HepG2 (cell line): ENCODE results near the gene AFDN. TPM values are rescaled to one million over a fixed set of nuclear protein-coding genes. Genes with fewer than 3 reads are reported as not detected.

Experiments
- ATAC-seq: fragments of 200-7000 bp; cut with Tn5 transposase; 3 replicates; pipeline ENCODE4 v1.9.1; 2020; ENCODE audit warnings: mild to moderate bottlenecking, moderate library complexity
- BruUV-seq: library from RNA; stranded (reverse); fragments of 400-500 nt; replicated peaks from 2 replicates; lab custom pipeline; 2021; lab: Mats Ljungman, UMichigan
- CTCF ChIA-PET: fragments of 300-600 bp; formaldehyde crosslinking; extraction: SDS; loops from one replicate; lab custom pipeline; 2021; ENCODE audit warnings: low total read pairs, inconsistent platforms, low intra/inter-chr PET ratio; lab: Yijun Ruan, JAX
- POLR2A ChIA-PET: fragments of 350-600 bp; sonication (Branson Sonifier 250); formaldehyde crosslinking; loops from one replicate; lab custom pipeline; 2020; ENCODE audit warnings: antibody characterized with exemption, inconsistent platforms; lab: Yijun Ruan, JAX
- DNase-seq: peaks from one replicate; pipeline ENCODE4 v3.0.0-alpha.2; 2015; ENCODE audit warnings: low spot score
- FAIRE-seq: peaks from 3 replicates; lab custom pipeline; 2011; peaks lifted over from hg19 to GRCh38; lab: Jason Lieb, UNC
- H2AFZ ChIP-seq: one replicate; pipeline ENCODE4 v1.6.1; 2011; ENCODE audit warnings: low read length, inconsistent platforms
- H3K27ac ChIP-seq: fragments of 300-600 bp; 3 replicates; pipeline ENCODE4 v1.8.0; 2011; ENCODE audit warnings: mixed run types, mild to moderate bottlenecking, mixed read lengths, low read length, inconsistent platforms; ENCODE audit not compliant: insufficient read depth; ENCODE audit errors: extremely low read length
- H3K27me3 ChIP-seq, 2 experiments: fragments of 200-600 bp in 1 of 2; 2 replicates in 1 of 2; 3 replicates in 1 of 2; pipeline versions ENCODE4 v1.6.0 to v1.8.0; 2011; ENCODE audit warnings: low read length in 2 of 2, mild to moderate bottlenecking in 2 of 2, moderate library complexity in 2 of 2, inconsistent platforms in 1 of 2; ENCODE audit not compliant: insufficient read depth in 2 of 2, control insufficient read depth in 1 of 2
- H3K36me3 ChIP-seq, 2 experiments: fragments of 200-600 bp in 1 of 2; replicated peaks in 1 of 2; 2 replicates in 1 of 2; 3 replicates in 1 of 2; pipeline versions ENCODE4 v1.5.1 to v1.8.0; 2011; ENCODE audit warnings: low read length in 2 of 2, inconsistent platforms in 1 of 2; ENCODE audit not compliant: insufficient read depth in 2 of 2, control insufficient read depth in 1 of 2
- H3K4me1 ChIP-seq: 2 replicates; pipeline ENCODE4 v1.5.1; 2012; ENCODE audit warnings: low read length, inconsistent platforms; ENCODE audit not compliant: insufficient read depth
- H3K4me2 ChIP-seq: 2 replicates; pipeline ENCODE4 v1.6.0; 2011; ENCODE audit warnings: low read depth, low read length, inconsistent platforms
- H3K4me3 ChIP-seq, 3 experiments: fragments of 200-600 bp in 1 of 3; sonication (generic), shearing (Covaris generic) in 1 of 3; replicated peaks in 1 of 3; 2 replicates each; pipeline ENCODE4 v1.5.1; 2011 to 2016; ENCODE audit warnings: low read length in 3 of 3, inconsistent platforms in 2 of 3, low read depth in 2 of 3, mild to moderate bottlenecking in 2 of 3, control low read depth in 1 of 3, mixed read lengths in 1 of 3; ENCODE audit not compliant: insufficient read depth in 1 of 3
- H3K79me2 ChIP-seq: one replicate; pipeline ENCODE4 v1.6.1; 2011; ENCODE audit warnings: low read length, inconsistent platforms; ENCODE audit not compliant: insufficient read depth
- H3K9ac ChIP-seq: 2 replicates; pipeline ENCODE4 v1.6.0; 2011; ENCODE audit warnings: mild to moderate bottlenecking, low read depth, low read length, inconsistent platforms; ENCODE audit not compliant: insufficient read depth
- H3K9me3 ChIP-seq: 2 replicates; pipeline ENCODE4 v1.5.1; 2012; ENCODE audit warnings: mild to moderate bottlenecking, low read length
- H4K20me1 ChIP-seq: 2 replicates; pipeline ENCODE4 v1.6.0; 2011; ENCODE audit warnings: inconsistent platforms, mild to moderate bottlenecking, low read length, moderate library complexity; ENCODE audit not compliant: insufficient read depth
- HMG20B ChIP-seq: conservative IDR thresholded peaks from 2 replicates; pipeline ENCODE4 v1.6.1; 2016; ENCODE audit warnings: missing genetic modification reagents, missing compliant biosample characterization
- NR2F2 ChIP-seq: IDR thresholded peaks from 2 replicates; pipeline ENCODE4 v1.6.1; 2012; ENCODE audit warnings: low read depth, inconsistent platforms, borderline replicate concordance
- PPARG ChIP-seq: conservative IDR thresholded peaks from 2 replicates; pipeline ENCODE4 v1.6.1; 2016; ENCODE audit warnings: missing biosample characterization, missing genetic modification reagents
- RAD21 ChIP-seq: fragments of 450-650 bp; formaldehyde crosslinking; IDR thresholded peaks from 2 replicates; pipeline ENCODE4 v1.5.0; 2020; ENCODE audit warnings: mild to moderate bottlenecking
- SOX6 ChIP-seq, 2 experiments: fragments of 450-650 bp in 1 of 2; sonication (generic) in 1 of 2; formaldehyde crosslinking in 1 of 2; IDR thresholded peaks; 2 replicates each; pipeline versions ENCODE4 v1.4.0 to v1.6.1; 2017 to 2020; ENCODE audit warnings: antibody characterized with exemption in 1 of 2, mild to moderate bottlenecking in 1 of 2, missing genetic modification reagents in 1 of 2
- ZFAT ChIP-seq: sonication (generic); formaldehyde crosslinking; conservative IDR thresholded peaks from 2 replicates; pipeline ENCODE4 v1.8.1; 2023; ENCODE audit warnings: missing genetic modification reagents, inconsistent platforms
- ZHX1 ChIP-seq: sonication (generic); formaldehyde crosslinking; IDR thresholded peaks from 2 replicates; pipeline ENCODE4 v1.8.1; 2022; ENCODE audit warnings: low read depth, mild to moderate bottlenecking, missing genetic modification reagents
- ZNF614 ChIP-seq: IDR thresholded peaks from 2 replicates; pipeline ENCODE4 v1.6.1; 2018; ENCODE audit warnings: missing biosample characterization, missing genetic modification reagents, inconsistent platforms, borderline replicate concordance
- WGBS: methylation state at CpG from one replicate; pipeline ENCODE4 v1.1.6; 2017; ENCODE audit warnings: low lambda C conversion rate; 5-methylcytosine and 5-hydroxymethylcytosine counted together
- in situ Hi-C: cut with HindIII; loops from 2 replicates; pipeline ENCODE4 v1.10.0; 2017; ENCODE audit warnings: low pct_unique_long_range_greater_than_20kb; ENCODE audit not compliant: extremely low pct_ligation_motif_present
- intact Hi-C: fragments of 100-400 bp; cut with micrococcal nuclease; formaldehyde crosslinking; loops from one replicate; pipeline ENCODE4 v1.10.0; 2022; ENCODE audit not compliant: unreplicated experiment
- polyA plus RNA-seq, 8 experiments: library from polyadenylated mRNA; depleted of rRNA in 3 of 8; stranded (reverse) in 7 of 8; unstranded in 1 of 8; fragments of >200 nt; fragmentation: Illumina TruSeq in 4 of 8; extraction: Trizol in 4 of 8; gene quantifications; 2 replicates each; pipeline versions ENCODE4 v1.2.1 to v1.2.3, GENCODE V29; 2011 to 2016; ENCODE audit warnings: low read depth in 4 of 8, missing spikeins in 1 of 8, mixed read lengths in 1 of 8; ENCODE audit not compliant: insufficient read depth in 1 of 8
- total RNA-seq, 5 experiments: library from RNA; depleted of rRNA; stranded (reverse); fragments of >200 nt; fragmentation: Illumina TruSeq; extraction: Trizol; gene quantifications; 2 replicates each; pipeline ENCODE4 v1.2.3, GENCODE V29; 2016; ENCODE audit warnings: low read depth in 1 of 5
- TF ChIP-seq, protein P1 (sequence below): sonication (generic); formaldehyde crosslinking; IDR thresholded peaks from 2 replicates; pipeline ENCODE4 v1.5.1; 2020; ENCODE audit warnings: mild to moderate bottlenecking, missing genetic modification reagents, moderate library complexity
- TF ChIP-seq, protein P2 (sequence below): sonication (generic); formaldehyde crosslinking; conservative IDR thresholded peaks from 2 replicates; pipeline ENCODE4 v1.4.0; 2020; ENCODE audit warnings: mild to moderate bottlenecking, missing genetic modification reagents, moderate library complexity

The AFDN gene
- total and polyA plus RNA-seq, 2 of the 13 experiments (the other 11 are each of a cell fraction or from before 2014, with no cell fraction given) = 136 to 151 TPM

DNA sequence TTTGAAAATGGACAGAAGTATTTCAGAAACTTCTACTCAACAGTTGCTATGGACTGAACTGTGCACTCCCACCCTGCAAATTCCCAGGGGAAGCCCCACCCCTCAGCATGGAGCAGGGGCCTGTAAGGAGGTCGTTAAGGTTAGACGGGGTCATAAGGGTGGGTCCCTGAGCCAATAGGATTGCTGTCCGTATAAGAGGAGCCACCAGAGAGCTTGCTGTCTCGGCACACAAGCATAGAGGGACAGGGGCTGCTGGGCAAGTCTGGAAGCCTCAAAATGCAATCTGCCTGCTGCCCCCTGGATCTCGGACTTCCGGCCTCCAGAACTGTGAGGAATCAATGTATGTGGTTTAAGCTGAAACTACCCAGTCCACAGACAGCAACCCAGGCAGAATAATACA, 37.4 kb upstream of the AFDN start (continued):
- TF ChIP-seq, protein P1, sequence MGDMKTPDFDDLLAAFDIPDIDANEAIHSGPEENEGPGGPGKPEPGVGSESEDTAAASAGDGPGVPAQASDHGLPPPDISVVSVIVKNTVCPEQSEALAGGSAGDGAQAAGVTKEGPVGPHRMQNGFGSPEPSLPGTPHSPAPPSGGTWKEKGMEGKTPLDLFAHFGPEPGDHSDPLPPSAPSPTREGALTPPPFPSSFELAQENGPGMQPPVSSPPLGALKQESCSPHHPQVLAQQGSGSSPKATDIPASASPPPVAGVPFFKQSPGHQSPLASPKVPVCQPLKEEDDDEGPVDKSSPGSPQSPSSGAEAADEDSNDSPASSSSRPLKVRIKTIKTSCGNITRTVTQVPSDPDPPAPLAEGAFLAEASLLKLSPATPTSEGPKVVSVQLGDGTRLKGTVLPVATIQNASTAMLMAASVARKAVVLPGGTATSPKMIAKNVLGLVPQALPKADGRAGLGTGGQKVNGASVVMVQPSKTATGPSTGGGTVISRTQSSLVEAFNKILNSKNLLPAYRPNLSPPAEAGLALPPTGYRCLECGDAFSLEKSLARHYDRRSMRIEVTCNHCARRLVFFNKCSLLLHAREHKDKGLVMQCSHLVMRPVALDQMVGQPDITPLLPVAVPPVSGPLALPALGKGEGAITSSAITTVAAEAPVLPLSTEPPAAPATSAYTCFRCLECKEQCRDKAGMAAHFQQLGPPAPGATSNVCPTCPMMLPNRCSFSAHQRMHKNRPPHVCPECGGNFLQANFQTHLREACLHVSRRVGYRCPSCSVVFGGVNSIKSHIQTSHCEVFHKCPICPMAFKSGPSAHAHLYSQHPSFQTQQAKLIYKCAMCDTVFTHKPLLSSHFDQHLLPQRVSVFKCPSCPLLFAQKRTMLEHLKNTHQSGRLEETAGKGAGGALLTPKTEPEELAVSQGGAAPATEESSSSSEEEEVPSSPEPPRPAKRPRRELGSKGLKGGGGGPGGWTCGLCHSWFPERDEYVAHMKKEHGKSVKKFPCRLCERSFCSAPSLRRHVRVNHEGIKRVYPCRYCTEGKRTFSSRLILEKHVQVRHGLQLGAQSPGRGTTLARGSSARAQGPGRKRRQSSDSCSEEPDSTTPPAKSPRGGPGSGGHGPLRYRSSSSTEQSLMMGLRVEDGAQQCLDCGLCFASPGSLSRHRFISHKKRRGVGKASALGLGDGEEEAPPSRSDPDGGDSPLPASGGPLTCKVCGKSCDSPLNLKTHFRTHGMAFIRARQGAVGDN (CRISPR knock-in tag) = peak; percentile 14; the same call in 1 of the 2 replicates
- TF ChIP-seq NR2F2 = 0 out of 2 replicates have a peak, but pooled peaks have one; percentile 28

DNA sequence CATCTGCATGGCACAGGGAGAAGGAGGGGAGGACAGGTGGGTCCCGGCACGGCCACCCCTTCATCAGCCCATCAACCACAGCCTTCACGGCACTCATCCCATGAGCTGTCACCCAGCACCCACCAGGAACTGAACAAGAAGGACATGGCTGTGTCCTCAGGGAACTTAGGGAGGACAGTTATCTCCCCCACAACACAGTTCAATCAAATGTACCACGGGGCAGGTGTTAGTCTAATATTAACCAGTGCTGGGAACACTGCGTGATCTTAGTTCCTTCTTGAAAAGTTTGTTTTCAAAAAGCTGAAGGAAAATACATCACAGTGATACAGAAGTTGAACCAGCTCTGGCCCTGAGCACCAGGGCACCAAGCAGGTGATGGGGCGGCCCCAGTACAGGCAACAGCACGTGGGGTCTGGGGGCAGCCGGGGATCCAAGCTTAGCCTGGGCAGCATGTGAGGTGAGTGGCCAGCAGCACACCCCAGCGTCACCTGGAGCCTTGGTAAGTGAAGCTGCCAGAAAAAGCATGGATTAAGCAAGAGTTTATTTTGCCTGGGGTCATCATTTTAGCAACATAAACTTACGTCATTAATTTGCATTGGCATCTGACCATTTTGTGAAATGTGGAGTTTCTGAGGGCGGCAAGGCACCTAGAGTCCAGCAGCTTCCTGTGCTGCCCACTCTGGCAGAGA, 35.5 kb upstream of the AFDN start:
- ChIA-PET POLR2A (interaction anchor here (0.7 to 1.4 kb wide), 6 partner anchors 15 to 276 kb away, joined by 3 to 6 read pairs (median 4); no protein-coding TSS in a partner anchor), CTCF (no interaction called here)
- H3K27me3 ChIP-seq = peaks cover 0 to 2% of the 10 kb centered on the region in 2 experiments; a peak in 2 of 5 replicates
- no TSS peak for BruUV-seq
- no peaks in the 10 kb centered on the region for H4K20me1 ChIP-seq
- peaks cover 52% of the 10 kb centered on the region for H3K4me1 ChIP-seq
- ATAC-seq (peak; percentile 68), FAIRE-seq (no peak), DNase-seq (peak; percentile 53)
- H3K9ac ChIP-seq = peak overlapping the region; percentile 17; the same call in 1 of the 2 replicates
- H3K4me2 ChIP-seq = peak overlapping the region; percentile 63
- H2AFZ ChIP-seq = no peak overlapping the region
- no peaks in the 10 kb centered on the region for H3K9me3 ChIP-seq
- peak overlapping the region in 2 of 3 experiments; percentile 3 to 44; a peak in 2 of 6 replicates for H3K4me3 ChIP-seq
- no peak overlapping the region for H3K27ac ChIP-seq
- intact Hi-C loops = no loop called here
- H3K79me2 ChIP-seq = no peaks in the 10 kb centered on the region
- H3K36me3 ChIP-seq = no peaks in the 10 kb centered on the region
- in situ Hi-C loops = no loop called here
- WGBS = 23% methylated on average over 11 of the region's 11 CpGs
- TF ChIP-seq ZNF614 (CRISPR knock-in tag) (0 out of 2 replicates have a peak, but pooled peaks have one; percentile 57), PPARG (CRISPR knock-in tag) (0 out of 2 replicates have a peak, but pooled peaks have one; percentile 34), RAD21 (peak; percentile 12; the same call in 1 of the 2 replicates), HMG20B (no peak), ZHX1 (0 out of 2 replicates have a peak, but pooled peaks have one; percentile 32), ZFAT (no peak), SOX6 (IDR thresholded peaks at IDR 0.05) (no peak), SOX6 (CRISPR knock-in tag; IDR thresholded peaks at IDR 0.05) (peak; percentile 41; the same call in 1 of the 2 replicates)
- TF ChIP-seq, protein P2, sequence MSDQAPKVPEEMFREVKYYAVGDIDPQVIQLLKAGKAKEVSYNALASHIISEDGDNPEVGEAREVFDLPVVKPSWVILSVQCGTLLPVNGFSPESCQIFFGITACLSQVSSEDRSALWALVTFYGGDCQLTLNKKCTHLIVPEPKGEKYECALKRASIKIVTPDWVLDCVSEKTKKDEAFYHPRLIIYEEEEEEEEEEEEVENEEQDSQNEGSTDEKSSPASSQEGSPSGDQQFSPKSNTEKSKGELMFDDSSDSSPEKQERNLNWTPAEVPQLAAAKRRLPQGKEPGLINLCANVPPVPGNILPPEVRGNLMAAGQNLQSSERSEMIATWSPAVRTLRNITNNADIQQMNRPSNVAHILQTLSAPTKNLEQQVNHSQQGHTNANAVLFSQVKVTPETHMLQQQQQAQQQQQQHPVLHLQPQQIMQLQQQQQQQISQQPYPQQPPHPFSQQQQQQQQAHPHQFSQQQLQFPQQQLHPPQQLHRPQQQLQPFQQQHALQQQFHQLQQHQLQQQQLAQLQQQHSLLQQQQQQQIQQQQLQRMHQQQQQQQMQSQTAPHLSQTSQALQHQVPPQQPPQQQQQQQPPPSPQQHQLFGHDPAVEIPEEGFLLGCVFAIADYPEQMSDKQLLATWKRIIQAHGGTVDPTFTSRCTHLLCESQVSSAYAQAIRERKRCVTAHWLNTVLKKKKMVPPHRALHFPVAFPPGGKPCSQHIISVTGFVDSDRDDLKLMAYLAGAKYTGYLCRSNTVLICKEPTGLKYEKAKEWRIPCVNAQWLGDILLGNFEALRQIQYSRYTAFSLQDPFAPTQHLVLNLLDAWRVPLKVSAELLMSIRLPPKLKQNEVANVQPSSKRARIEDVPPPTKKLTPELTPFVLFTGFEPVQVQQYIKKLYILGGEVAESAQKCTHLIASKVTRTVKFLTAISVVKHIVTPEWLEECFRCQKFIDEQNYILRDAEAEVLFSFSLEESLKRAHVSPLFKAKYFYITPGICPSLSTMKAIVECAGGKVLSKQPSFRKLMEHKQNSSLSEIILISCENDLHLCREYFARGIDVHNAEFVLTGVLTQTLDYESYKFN = peak; percentile 16; the same call in 1 of the 2 replicates
